Tibial artery (tissue), 4 donors: ENCODE results near the gene BPIFB1.

Source experiments
- DNase-seq, 2 donors: peaks; one replicate each; pipeline ENCODE4 v3.0.0-alpha.2; 2019
- H3K27ac ChIP-seq, 2 donors: fragments of 200-600 bp; sonication (generic) in 1 of 2; 1 replicate in 1 of 2; 2 replicates in 1 of 2; pipeline ENCODE4 v1.5.1; 2018 to 2019; ENCODE audit warnings: mild to moderate bottlenecking in 1 of 2
- H3K27me3 ChIP-seq, 2 donors: fragments of 200-600 bp; sonication (generic) in 1 of 2; one replicate each; pipeline versions ENCODE4 v1.5.1 to v1.6.0; 2016 to 2019
- H3K36me3 ChIP-seq, 3 donors: fragments of 200-600 bp; sonication (generic) in 2 of 3; one replicate each; pipeline ENCODE4 v1.5.1; 2016 to 2019; ENCODE audit warnings: mild to moderate bottlenecking in 2 of 3
- H3K4me1 ChIP-seq, 4 donors: fragments of 200-600 bp; sonication (generic) in 2 of 4; 1 replicate in 3 of 4; 2 replicates in 1 of 4; pipeline ENCODE4 v1.5.1; 2016 to 2019
- H3K4me3 ChIP-seq, 2 donors: fragments of 200-600 bp; sonication (generic) in 1 of 2; 1 replicate in 1 of 2; 2 replicates in 1 of 2; pipeline ENCODE4 v1.5.1; 2018 to 2019; ENCODE audit warnings: mild to moderate bottlenecking in 2 of 2
- H3K9me3 ChIP-seq, 3 donors: fragments of 200-600 bp; sonication (generic) in 1 of 3; one replicate each; pipeline ENCODE4 v1.5.1; 2016 to 2019
- intact Hi-C: fragments of 100-400 bp; cut with DNase I; formaldehyde crosslinking; loops from one replicate; pipeline ENCODE4 v1.15.0; 2023; ENCODE audit warnings: low total_unique reads
- TF ChIP-seq, protein P1 (sequence below), 2 experiments: fragments of 200-600 bp in 1 of 2; fragments of 450-650 bp in 1 of 2; IDR thresholded peaks; one replicate each; pipeline ENCODE4 v1.5.1; 2017 to 2019; ENCODE audit warnings: antibody characterized with exemption in 2 of 2, mild to moderate bottlenecking in 1 of 2, moderate library complexity in 1 of 2

BPIFB1 gene

DNA sequence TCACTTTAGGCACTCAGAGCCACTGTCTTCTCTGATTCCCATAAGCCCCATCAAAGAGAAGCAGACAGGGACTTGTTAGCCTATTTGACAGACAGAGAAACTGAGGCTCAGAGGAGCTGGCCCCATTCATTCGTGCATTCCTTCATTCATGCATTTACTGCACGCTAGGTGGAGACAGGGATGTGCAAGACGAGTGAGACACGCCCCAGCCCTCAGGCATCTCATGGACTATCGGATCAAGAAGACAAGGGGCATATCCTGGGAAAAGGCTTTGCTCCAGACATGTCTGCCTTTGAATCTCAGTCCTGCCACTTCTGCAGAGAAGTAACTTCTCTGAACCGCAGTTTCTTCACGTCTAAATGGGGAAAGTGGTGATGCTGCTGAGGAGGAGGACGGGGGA is 54.1 kb downstream of the BPIFB1 start:
- no peak for DNase-seq
- H3K27ac ChIP-seq: no peak overlapping the region
- no peaks in the 10 kb centered on the region for H3K36me3 ChIP-seq
- no peaks in the 10 kb centered on the region for H3K4me1 ChIP-seq
- TF ChIP-seq, protein P1, sequence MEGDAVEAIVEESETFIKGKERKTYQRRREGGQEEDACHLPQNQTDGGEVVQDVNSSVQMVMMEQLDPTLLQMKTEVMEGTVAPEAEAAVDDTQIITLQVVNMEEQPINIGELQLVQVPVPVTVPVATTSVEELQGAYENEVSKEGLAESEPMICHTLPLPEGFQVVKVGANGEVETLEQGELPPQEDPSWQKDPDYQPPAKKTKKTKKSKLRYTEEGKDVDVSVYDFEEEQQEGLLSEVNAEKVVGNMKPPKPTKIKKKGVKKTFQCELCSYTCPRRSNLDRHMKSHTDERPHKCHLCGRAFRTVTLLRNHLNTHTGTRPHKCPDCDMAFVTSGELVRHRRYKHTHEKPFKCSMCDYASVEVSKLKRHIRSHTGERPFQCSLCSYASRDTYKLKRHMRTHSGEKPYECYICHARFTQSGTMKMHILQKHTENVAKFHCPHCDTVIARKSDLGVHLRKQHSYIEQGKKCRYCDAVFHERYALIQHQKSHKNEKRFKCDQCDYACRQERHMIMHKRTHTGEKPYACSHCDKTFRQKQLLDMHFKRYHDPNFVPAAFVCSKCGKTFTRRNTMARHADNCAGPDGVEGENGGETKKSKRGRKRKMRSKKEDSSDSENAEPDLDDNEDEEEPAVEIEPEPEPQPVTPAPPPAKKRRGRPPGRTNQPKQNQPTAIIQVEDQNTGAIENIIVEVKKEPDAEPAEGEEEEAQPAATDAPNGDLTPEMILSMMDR (IDR thresholded peaks at IDR 0.05): no peak
- intact Hi-C loops: no loop called here
- H3K27me3 ChIP-seq: peaks cover 0 to 23% of the 10 kb centered on the region in 2 donors
- H3K9me3 ChIP-seq: no peaks in the 10 kb centered on the region
- H3K4me3 ChIP-seq: no peak overlapping the region

DNA sequence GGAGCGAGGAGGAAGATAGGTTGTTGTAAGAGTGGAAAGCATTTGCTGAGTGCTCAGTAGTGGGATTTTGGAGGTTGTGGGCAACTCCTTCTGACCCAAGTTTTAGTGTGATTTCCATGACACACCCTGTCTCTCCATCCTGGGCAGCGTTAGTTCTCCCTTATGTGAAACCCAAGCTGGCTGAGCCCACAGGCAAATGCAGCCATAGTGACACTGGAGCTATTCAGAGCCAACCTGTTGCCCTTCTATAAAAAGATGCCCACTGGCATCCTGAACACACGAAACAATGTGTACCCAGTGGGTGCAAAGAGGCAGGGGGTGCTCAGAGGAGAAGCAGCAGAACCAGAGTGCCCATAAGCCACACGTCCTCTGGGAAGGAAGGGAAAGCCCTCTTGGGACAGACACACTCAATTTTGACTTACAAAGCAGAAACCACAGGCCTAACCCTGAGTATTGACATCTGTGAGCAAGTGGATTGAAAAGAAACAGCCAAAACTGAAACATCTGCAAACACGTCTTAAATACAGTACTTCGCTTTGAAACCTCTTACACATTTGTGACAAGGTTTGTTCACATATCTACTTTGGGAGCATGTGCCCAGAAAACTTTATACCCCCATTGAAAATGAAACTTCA is 54.6 kb downstream of the BPIFB1 start:
- TF ChIP-seq, protein P1 (IDR thresholded peaks at IDR 0.05): no peak
- Histone ChIP-seq H3K27me3 (peaks cover 0 to 27% of the 10 kb centered on the region in 2 donors), H3K27ac (no peak overlapping the region), H3K4me1 (no peaks in the 10 kb centered on the region), H3K36me3 (no peaks in the 10 kb centered on the region), H3K9me3 (no peaks in the 10 kb centered on the region), H3K4me3 (no peak overlapping the region)
- no peak for DNase-seq
- intact Hi-C loops: no loop called here

DNA sequence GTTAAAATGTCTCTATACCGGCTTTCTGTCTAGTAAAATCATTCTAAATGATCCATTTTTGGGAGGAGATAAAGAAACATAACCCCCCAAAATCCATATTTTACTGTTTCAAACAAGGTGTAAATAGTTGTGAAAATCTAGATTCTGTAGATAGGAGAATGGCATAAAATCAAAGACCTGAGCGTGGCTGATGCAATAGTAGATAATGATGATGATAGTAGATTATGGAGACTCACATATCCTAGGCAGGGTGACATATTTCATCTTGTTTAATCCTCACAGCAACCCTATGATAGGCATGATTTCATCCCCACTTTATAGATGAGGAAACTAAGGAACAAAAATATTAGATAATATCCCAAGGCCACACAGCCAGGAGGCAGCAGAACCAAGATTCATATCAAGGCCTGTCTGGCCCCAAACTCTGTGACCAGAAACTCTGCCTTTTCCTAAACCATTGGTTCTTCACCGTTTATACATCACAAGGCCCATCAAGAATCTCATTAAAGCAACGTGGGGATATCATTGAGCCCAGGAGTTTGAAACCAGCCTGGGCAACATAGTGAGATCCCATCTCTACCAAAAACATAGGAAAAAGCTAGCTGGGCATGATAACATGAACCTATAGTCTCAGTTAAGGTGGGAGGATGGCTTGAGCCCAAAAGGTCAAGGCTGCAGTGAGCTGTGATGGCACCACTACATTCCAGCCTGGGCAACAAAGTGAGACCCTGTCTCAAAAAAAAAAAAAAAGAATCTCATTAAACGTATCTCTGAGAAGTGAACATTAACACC is 55.6 kb downstream of the BPIFB1 start:
- intact Hi-C loops: no loop called here
- Histone ChIP-seq H3K36me3 (no peaks in the 10 kb centered on the region), H3K27ac (no peak overlapping the region), H3K9me3 (no peaks in the 10 kb centered on the region), H3K4me3 (no peak overlapping the region), H3K4me1 (no peaks in the 10 kb centered on the region), H3K27me3 (peaks cover 0 to 19% of the 10 kb centered on the region in 2 donors)
- TF ChIP-seq, protein P1 (IDR thresholded peaks at IDR 0.05): no peak
- DNase-seq: no peak

DNA sequence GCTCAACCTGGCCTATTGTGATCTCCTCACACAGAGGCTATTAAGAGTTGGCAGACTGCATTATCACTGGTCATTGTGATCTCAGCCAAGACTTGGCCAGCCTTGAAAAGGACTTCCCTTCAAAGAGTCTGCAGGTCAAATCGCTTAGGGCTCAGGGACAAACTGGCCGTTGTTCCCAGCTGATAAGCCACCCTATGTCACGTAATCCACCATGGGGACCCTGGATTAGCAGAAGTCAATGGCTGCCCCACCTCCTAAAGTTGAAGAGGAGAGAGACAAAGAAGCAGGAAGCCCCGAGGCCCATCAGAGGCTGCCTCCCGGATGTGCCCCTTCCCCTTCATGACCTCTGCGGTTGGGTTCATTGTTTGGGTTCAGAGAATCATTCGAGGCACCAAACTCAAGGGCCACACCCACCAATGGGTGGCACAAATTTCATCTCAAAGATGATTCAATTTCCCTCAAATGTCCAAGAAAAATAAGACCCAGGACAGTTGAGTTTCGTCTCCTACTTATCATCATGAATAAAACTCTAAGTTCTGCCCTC is 56.6 kb downstream of the BPIFB1 start:
- Histone ChIP-seq H3K4me3 (no peak overlapping the region), H3K9me3 (no peaks in the 10 kb centered on the region), H3K4me1 (no peaks in the 10 kb centered on the region), H3K27me3 (peaks cover 0 to 19% of the 10 kb centered on the region in 2 donors), H3K27ac (no peak overlapping the region), H3K36me3 (no peaks in the 10 kb centered on the region)
- no peak for DNase-seq
- TF ChIP-seq, protein P1 (IDR thresholded peaks at IDR 0.05): no peak
- intact Hi-C loops: no loop called here

DNA sequence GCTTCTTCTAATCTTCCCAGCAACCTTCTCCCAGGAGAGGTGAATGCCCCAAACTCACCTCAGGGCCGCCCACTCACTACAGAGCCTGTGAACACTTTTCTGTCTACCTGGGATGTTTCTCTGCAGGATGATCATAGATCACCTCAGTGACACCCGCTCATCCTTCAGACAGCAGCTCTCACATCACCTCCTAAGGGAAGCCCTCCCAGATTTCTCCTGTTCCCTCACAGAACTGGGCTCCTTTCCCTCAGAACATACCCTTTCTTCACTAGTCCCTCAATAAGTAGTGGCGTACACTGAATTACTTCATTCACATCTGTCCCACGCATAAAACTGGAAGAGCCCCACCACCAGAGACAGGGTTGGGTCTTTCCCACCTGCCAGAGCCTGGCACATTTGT is 60.5 kb downstream of the BPIFB1 start:
- DNase-seq: no peak
- peaks cover 0 to 19% of the 10 kb centered on the region in 2 donors for H3K27me3 ChIP-seq
- H3K4me3 ChIP-seq: no peak overlapping the region
- no peaks in the 10 kb centered on the region for H3K9me3 ChIP-seq
- intact Hi-C loops: no loop called here
- peaks cover 0 to 9% (median 0%) of the 10 kb centered on the region in 3 donors for H3K36me3 ChIP-seq
- H3K4me1 ChIP-seq: no peaks in the 10 kb centered on the region
- no peak overlapping the region for H3K27ac ChIP-seq
- TF ChIP-seq, protein P1 (IDR thresholded peaks at IDR 0.05): no peak
